NCI-H2107 treated with DMSO at 0.1 percent for 48 hours (cell line): ENCODE results near the gene CLGN.
A peak's percentile ranks its signal among the peaks of the same experiment; 100 is the strongest.
"Not testable (repeated sequence)": the region's sequence is repeated elsewhere in the genome, so short reads cannot be mapped to it uniquely, and the experiment has no call there.

Source experiments
- DNase-seq: peaks from one replicate; lab custom pipeline; 2025; ENCODE audit not compliant: unreplicated experiment; lab: John Stamatoyannopoulos, UW

The CLGN gene, protein sequence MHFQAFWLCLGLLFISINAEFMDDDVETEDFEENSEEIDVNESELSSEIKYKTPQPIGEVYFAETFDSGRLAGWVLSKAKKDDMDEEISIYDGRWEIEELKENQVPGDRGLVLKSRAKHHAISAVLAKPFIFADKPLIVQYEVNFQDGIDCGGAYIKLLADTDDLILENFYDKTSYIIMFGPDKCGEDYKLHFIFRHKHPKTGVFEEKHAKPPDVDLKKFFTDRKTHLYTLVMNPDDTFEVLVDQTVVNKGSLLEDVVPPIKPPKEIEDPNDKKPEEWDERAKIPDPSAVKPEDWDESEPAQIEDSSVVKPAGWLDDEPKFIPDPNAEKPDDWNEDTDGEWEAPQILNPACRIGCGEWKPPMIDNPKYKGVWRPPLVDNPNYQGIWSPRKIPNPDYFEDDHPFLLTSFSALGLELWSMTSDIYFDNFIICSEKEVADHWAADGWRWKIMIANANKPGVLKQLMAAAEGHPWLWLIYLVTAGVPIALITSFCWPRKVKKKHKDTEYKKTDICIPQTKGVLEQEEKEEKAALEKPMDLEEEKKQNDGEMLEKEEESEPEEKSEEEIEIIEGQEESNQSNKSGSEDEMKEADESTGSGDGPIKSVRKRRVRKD

DNA sequence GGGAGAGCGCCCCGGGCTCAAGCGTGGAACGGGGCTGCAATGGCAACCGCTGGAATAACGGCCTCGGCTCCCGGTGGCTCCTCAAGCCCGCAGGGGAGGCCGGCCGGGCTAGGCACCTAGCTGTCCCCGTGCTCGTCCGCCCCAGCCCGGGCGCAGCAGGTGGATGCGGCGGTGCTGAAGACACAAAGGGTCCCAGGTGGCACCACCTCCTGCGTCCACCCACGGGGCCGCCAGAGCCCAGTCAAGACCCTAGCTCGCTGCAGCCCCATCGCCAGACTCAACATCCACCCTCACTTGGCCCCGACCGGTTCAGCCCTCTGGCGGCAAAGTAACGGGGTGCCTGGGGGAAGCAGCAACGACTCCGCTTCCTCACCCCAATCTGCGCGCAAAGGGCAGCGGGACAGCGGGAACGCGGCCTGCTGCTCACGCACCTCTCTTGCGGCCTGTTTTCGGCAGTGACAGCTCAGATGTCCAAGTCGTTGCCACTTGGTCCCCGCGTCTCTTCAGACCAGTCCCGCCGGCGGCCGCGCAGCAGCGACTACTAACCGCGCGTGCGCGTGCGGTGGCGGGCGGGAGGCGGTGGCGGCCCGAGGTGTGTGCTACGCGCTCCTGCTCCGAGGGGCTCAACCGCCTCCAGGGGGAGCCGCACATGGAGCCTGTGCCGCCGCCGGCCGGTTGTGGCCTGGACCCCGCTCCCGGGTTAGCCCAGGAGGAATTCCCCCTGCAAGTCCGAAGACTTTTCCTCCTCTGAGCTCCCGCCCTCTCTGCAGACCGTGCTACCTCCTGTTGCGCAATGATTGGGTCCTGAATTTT is at the start of gene CLGN:
TSS of gene CLGN (minus strand) at position 543 of the 813 bp plus-strand sequence. CDS start 14,570 bp downstream, outside the sequence.
- DNase-seq, result peak; percentile 52

DNA sequence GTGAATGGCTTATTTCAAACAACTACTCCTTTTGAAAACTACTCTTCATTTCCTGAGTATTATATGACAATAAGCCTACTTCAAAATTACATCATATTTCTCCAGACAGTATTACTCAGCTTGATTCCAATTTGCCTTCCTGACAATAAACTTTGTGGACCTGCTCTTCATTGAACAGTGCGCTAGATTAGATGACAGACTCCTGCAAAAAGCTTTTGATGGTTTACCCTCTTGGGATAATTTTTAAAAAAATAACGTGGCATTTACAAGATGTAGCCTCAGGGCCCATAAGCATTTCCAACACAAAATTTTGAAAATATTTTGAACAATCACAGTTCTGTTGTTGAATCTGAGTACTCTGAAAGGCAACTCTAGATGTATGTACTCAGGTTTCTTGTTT is 44.7 kb upstream of the CLGN start:
- DNase-seq, result peak; percentile 40

DNA sequence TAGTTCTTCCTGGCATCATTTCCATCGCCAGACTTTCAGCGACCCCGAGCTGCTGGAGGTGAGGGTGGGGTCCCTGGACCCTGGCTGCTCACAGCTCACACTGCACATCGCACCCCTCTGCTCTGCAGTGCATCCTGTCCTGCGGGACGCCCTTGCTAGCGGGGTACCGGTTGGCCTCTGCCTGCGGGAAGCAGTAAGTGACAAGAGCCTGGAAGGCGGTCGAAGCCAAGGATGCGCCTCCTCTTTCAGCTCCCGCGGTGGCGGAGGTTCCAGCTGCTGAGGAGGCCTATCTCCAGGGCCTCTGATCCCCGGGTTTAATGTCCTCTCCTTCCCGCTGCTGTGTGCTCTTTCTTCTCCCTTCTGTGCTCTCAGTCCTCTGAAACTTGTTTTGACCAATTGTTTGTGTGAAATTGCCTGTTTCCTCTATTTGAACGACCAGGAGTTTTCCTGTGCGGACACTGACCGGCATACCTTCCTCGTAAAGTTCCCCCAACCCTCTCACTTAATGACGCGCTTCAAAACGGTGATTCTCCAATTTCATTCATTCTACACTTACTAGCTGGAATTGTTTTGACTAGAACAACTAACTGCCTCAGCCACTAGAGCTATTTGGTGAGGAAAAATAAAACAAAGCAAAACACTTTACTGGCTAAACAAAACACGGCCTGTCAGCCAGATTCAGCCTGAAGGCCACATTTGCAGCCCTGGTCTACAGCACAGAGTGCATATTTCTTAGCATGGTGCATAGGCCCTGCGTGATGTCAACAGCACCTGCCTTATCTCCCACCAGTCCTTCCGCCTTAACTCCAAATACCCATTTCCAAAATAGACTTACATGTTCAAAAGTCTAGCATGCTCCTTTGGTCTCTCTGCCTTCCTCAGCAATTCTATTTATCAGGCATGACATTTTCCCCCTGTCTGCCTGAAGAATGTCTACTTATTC is 42.6 kb upstream of the CLGN start:
- no peak for DNase-seq

DNA sequence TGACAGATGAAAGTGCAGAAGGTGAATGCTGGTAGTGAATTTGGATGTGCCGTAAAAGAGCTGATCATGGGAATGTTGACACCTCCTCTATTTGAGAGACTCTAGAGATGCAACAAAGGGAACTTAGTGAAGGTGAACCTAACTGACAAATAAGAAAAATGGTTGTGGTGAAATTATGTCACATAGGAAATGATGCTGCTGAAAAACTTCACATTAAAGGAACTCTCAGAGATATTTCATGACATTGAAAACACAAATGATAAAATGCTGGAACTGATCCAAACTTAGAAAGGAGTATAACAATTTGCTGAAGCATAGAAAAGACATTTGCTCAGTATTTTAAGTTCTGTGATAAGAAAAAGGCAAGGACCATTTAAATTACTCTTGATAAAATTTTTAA is 38.7 kb upstream of the CLGN start:
- DNase-seq, result no peak

DNA sequence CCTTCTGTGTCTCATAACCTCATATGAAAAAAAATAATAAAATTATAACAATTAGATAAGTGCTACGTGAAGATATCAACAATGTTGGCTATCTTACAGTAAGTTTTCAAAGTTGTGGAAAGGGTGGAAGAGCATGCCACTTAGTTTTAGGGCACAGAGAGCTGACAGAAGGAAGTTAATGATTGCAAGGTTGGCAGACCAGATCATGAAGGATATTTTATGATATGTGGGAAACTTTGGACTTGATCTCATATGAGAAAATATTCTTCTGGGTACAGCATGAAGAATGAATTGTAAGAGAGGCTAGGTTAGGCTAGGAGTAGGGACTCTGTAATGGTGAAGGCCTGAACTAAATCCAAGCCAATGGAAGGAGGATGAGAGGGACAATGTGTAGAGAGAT is 36.2 kb upstream of the CLGN start:
- DNase-seq, result no peak

DNA sequence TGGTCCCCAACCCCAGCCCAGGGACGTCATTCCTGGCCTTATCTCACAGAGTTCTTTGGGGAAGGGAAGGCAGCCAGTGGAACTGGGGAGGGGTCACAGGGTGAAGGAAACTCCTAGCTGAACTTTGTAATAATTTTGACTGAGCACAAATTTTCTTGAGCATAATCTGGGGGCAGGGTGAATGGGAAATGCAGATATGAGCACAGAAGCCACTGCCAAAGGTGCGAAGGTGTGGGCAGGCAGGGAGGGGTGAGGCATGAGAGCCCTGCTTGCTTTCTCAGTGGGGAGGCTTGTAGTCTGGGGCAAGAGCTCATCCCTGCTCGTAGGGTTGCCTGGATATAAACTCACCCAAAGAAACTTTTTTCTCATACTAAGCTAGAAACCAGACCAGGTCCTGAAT is 35.7 kb upstream of the CLGN start:
- DNase-seq, result no peak

DNA sequence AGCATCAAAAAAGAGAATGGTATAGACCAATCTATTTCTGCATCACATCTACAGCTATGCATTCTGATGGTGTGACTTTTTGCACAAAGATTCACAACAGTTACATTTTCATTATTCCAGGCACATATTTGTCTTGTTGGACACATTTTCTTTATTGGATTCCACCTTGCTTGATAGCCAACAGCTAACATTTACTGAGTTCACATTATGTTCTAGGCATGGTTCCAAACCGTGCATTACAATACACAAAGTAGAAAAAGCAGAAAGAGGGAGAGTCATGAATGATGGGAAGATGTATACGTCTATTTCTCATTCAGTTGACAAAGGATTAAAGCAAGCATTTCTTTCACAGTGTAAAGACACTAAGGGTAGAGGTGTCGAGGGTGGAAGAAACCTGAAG is 22.9 kb upstream of the CLGN start:
- DNase-seq, result no peak

DNA sequence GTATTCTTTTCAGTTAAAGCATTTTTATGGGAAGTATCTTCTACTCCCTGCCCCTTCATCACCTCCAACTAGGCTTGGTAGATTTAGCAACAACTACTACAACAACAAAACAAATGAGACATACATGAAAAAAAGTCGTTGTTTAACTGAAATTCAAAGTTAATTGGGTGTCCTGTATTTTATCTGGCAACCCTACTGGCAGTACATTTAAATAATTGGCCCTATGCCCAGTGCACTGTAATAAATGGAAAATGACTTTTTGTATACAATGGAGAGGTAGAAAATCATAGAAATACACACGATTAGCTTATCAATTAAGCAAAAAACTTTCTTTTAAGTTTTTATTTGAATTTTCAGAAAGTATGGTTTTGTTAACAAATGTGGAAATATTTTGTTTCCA is 21.4 kb upstream of the CLGN start:
- DNase-seq, result no peak

DNA sequence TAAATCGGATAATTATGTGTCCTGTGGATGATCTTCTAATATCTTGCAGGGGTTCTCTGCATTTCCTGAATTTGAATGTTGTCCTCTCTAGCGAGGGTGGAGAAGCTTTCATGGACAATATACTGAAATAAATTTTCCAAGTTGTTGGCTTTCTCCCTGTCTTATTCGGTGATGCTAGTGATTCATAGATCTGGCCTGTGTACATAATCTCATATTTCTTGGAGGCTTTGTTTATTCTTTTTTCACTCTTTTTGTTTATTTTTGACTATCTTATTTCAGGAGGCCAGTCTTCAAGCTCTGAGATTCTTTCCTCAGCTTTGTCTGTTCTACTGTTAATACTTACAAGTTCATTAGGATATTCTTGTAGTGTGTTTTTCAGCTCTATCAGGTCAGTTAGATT is 20.7 kb upstream of the CLGN start:
- no peak for DNase-seq

DNA sequence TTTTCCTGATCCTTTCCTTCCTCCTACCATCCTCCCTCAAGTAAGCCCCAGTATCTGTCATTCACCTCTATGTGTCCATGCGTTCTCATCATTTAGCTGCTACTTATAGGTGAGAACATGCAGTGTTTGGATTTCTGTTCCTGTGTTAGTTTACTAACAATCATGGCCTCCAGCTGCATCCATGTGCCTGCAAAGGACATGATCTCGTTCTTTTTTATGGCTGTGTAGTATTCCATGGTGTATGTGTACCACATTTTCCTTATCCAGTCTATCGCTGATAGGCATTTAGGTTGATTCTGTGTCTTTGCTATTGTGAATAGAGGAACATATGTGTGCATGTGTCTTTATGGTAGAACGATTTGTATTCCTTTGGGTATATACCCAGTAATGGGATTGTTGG is 16.9 kb upstream of the CLGN start:
- DNase-seq, result not testable (repeated sequence)

DNA sequence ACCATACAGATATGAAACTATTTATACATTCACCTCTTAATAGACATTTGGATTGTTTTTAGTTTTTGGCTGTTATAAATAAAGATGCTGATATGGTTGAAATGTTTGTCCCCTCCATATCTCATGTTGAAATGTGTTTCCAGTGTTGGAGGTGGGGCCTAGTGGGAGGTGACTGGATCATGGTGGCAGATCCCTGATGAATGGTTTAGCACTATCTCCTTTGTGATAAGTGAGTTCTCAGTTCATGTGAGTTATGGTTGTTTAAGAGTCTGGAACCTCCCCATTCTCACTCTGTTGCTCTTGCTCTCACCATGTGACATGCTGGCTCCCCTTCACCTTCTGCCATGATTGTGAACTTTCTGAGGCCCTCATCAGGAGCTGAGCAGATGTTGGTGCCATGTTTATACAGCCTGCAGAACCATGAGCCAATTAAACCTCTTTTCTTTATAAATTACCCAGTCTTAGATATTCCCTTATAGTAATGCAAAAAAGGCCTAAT is 12.2 kb upstream of the CLGN start:
- DNase-seq, result no peak

DNA sequence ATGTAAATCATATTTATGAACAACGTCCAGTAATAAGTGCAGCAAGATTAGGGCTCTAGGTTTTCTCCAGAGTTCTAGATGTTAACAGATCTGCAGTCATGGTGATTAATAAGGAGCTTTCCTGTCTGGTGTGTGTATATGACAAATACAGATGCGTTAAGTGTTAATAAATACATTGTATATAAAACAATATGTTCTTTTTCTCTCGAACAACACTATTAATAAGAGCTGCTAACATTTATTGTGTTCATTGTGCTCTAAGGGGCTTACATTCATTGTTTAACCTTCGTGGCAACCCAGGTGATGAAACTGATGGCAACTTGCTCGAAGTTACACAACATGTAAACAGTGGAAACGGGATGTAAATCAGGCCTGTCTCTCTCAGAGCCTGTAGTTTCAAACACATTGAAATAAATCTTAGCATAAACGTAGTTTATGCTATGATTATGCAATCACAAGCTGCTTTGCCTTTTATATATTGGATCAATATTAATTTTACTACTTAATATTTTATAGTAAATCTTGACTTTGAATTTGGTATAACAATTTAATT is 547 bp upstream of the CLGN start:
- peak; percentile 52 for DNase-seq

DNA sequence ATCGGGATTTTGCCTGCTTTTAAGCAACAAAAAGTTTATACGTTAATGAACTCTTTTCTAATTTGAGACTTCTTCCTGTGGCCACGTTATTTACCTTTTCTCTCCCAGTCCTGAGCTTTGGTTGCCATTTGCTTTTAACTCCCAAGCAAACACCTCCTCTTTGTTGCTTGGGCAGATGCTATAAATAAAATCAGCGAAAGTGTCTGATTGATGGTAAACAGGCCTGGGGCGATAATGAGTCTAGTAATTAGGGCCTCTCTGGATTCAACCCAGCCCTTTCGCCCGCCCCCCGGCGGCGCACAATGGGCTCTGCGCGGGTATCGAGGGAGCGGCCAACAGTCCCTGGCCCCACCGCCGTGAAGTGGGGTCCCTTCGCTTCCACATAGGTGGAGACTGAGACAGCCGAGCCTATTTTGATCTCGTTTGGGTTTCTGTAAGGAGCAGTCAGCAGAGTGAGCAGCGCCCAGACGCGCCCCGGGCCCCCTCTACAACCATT is 790 bp downstream of the CLGN start:
- DNase-seq, result peak; percentile 12

DNA sequence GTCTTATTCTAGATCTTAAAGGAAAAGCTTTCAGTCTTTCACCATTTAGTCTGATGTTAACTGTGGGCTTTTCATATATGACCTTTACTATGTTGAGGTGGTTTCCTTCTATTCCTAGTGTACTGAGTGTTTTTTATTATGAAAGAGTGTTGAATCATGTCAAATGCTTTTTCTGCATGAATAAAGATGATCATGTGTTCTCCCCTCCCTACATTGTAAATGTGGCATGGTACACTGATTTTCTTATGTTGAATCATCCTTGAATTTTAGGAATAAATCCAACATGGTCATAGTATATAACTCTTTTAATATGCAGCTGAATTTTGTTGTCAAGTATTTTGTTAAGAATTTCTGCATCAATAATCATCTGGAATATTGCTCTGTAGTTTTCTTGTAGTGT is 4.3 kb downstream of the CLGN start:
- DNase-seq, result no peak

DNA sequence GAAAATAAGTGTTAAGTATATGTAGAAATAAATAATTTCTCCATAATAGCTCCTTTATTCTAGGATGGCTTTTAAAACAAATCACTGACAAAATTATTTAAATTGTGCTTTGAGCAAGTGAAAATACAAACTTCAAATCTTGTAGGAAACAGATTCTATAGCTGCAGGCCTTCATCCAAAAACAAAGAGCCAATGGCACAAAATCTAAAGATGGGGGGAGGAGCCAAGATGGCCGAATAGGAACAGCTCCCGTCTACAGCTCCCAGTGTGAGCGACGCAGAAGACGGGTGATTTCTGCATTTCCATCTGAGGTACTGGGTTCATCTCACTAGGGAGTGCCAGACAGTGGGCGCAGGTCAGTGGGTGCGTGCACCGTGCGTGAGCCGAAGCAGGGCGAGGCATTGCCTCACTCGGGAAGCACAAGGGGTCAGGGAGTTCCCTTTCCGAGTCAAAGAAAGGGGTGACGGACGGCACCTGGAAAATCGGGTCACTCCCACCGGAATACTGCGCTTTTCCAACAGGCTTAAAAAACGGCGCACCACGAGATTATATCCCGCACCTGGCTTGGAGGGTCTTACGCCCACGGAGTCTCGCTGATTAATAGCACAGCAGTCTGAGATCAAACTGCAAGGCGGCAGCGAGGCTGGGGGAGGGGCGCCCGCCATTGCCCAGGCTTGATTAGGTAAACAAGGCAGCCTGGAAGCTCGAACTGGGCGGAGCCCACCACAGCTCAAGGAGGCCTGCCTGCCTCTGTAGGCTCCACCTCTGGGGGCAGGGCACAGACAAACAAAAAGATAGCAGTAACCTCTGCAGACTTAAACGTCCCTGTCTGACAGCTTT is 14.1 kb downstream of the CLGN start:
- not testable (repeated sequence) for DNase-seq

DNA sequence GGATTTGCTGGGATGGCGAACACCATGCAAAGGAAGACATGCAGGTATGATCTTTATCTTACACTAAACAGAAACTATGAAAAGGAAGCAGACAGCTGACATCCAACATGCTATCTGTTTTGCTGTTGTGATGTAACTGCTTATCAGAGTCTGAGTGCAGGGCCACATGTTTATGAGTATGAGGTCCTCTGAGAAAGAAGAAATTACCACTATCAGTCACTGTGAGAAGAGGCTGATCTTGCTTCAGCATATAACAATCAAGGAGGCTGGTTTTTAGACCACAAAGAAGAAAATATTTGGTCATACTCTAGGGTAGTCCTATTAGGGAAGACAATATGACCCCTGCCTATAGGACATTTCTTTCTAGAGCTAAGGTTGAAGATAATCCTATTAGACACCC is 18.5 kb downstream of the CLGN start:
- DNase-seq, result no peak

DNA sequence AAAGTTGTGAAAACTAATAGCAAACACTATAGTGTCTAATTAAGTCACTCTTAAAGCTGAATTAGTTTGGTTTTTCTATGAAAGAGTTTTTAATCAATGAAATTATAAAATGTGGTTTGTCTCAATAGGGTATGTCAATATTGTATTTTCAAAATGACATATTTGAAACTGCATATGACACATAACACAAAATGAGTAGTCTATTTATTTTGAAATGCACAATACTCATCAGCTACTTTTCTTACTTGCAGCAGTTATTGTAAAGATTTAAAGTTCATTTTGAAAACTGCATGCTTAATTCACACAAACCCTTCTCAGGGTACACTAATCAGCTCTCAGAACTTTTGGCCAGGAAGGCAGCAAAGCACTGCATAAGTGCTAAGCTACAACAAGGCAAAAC is 21.2 kb downstream of the CLGN start:
- no peak for DNase-seq

DNA sequence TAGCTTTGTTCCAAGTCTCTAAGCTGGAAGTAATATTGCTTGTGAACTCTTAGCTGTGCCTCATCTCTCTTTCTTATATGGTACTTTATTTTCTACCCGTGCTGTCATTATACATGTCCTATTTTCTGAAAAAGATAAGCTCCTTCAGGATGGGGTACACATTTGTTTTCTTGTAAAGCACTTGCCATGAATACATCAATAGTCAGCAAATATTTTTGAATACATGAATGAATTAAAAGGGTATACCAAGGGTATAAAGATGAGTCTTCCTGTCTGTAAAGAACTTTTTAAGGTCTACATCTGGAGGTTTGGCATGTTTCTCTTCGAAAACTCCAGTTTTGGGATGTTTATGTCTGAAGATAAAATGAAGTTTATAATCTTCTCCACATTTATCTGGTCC is 27.3 kb downstream of the CLGN start:
- no peak for DNase-seq

DNA sequence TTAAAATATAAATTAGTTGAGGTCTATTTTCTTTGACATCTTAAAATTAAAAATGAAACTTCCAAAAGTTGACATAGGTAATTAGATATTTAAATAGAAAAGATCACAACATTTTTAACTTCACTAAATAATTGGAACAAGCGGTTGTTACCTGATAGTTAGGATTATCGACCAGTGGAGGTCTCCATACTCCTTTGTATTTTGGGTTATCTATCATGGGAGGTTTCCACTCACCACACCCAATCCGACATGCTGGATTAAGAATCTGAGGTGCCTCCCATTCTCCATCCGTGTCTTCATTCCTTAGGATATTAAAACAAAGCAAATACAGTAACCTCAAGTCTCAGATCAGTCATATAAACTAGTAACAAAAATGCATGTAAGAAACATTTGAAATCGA is 31.8 kb downstream of the CLGN start:
- DNase-seq, result no peak
